ENCODE data around the gene SUPT3H. TPM values are rescaled to one million over a fixed set of nuclear protein-coding genes. Genes with fewer than 3 reads are reported as not detected.

SUPT3H gene
- polyA plus RNA-seq, 3 donors: 2.4 to 3.5 (median 2.5) TPM

DNA sequence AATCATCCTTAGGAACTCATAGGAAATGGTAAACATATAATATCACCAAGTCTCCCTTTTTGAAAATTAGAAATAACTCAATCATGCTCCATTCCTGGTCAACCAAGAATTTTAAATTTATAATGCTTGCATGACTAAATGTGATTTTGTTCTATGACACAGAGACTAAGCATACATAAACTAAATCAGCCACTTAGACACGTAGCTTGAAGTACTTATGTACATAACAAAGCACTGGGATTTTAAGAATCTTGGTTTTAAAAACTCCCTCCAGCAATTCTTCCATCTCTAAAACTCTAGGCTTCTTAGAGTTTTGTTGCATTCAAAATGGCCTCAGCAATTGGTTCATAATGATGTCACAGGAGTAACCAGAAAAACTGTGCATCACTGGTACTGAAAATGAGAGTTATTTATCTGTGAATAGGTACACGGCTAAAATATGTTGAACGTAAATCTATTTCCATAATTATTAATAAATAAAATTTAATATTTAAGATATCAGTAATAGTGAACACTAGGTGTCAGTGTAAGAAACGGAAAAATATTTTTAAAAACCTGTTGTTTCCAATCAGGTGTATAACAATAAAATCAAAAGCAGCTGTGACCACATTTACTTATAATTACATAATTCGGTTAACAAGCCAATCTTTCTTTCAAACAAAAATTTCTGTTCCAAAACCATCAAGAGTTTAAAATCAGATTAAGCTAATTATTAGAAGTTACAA is 291.2 kb downstream of the SUPT3H start:
- Histone ChIP-seq H3K9ac (ENCODE audit: insufficient read depth, low read length, poor library complexity, severe bottlenecking) (no peak overlapping the region), H3K4me3 (replicated peaks in 1 of 3; ENCODE audit: low read depth in 2 of 3, low read length in 3 of 3) (no peak overlapping the region), H4K20me1 (ENCODE audit: insufficient read depth, low read length) (no peaks in the 10 kb centered on the region), H3K9me3 (replicated peaks in 1 of 2; ENCODE audit: control insufficient read depth in 1 of 2, insufficient read depth in 1 of 2, low read length in 2 of 2) (no peaks in the 10 kb centered on the region), H2AFZ (ENCODE audit: insufficient read depth, low read depth, low read length, poor library complexity, severe bottlenecking) (no peak overlapping the region), H3K36me3 (replicated peaks in 1 of 2; ENCODE audit: control insufficient read depth in 1 of 2, insufficient read depth in 2 of 2, low read length in 2 of 2) (no peaks in the 10 kb centered on the region), H3K27me3 (ENCODE audit: control insufficient read depth in 2 of 2, insufficient read depth in 2 of 2, low read length in 2 of 2) (no peaks in the 10 kb centered on the region), H3K27ac (ENCODE audit: low read depth in 1 of 2, low read length in 2 of 2) (no peak overlapping the region), H3K4me1 (ENCODE audit: control insufficient read depth in 1 of 2, insufficient read depth in 2 of 2, low read length in 2 of 2) (no peaks in the 10 kb centered on the region), H3K4me2 (replicated peaks; ENCODE audit: extremely low read depth, low read length, poor library complexity, severe bottlenecking) (no peak overlapping the region), H3K79me2 (ENCODE audit: insufficient read depth, low read length) (no peaks in the 10 kb centered on the region)
- TF ChIP-seq, protein P1, sequence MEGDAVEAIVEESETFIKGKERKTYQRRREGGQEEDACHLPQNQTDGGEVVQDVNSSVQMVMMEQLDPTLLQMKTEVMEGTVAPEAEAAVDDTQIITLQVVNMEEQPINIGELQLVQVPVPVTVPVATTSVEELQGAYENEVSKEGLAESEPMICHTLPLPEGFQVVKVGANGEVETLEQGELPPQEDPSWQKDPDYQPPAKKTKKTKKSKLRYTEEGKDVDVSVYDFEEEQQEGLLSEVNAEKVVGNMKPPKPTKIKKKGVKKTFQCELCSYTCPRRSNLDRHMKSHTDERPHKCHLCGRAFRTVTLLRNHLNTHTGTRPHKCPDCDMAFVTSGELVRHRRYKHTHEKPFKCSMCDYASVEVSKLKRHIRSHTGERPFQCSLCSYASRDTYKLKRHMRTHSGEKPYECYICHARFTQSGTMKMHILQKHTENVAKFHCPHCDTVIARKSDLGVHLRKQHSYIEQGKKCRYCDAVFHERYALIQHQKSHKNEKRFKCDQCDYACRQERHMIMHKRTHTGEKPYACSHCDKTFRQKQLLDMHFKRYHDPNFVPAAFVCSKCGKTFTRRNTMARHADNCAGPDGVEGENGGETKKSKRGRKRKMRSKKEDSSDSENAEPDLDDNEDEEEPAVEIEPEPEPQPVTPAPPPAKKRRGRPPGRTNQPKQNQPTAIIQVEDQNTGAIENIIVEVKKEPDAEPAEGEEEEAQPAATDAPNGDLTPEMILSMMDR (IDR thresholded peaks at IDR 0.05): no peak
- Mint-ChIP-seq H3K4me3 (no peak overlapping the region), H3K9me3 (peaks cover 0 to 2% (median 0%) of the 10 kb centered on the region in 7 donors), H3K4me1 (no peaks in the 10 kb centered on the region), H3K36me3 (no peaks in the 10 kb centered on the region), H3K27me3 (ENCODE audit: low read depth in 3 of 3) (no peaks in the 10 kb centered on the region), H3K27ac (no peak overlapping the region)
- DNase-seq: no peak
- WGBS (ENCODE audit: insufficient coverage): no CpG with 5 or more reads among the region's 5 CpGs
- intact Hi-C loops (cut with micrococcal nuclease): no loop called here

DNA sequence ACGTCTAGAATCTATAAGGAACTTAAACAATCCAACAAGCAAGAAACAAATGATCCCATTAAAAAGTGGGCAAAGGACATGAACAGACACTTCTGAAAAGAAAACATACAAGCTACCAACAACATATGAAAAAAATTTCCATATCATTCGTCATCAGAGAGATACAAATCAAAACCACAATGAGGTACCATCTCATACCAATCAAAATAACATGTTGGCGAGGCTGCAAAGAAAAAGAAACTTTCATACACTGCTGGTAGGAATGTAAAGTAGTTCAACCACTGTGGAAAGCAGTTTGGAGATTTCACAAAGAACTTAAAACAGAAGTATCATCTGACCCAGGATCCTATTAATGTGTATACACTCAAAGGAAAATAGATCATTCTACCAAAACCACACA is 293.5 kb downstream of the SUPT3H start:
- no peak overlapping the region for H3K27ac Mint-ChIP-seq
- intact Hi-C loops (cut with micrococcal nuclease): no loop called here

More for the DNA sequence above, 293.5 kb downstream of the SUPT3H start:
- H3K4me3 ChIP-seq (replicated peaks in 1 of 3; ENCODE audit: low read depth in 2 of 3, low read length in 3 of 3): no peak overlapping the region
- no peaks in the 10 kb centered on the region for H3K79me2 ChIP-seq (ENCODE audit: insufficient read depth, low read length)
- TF ChIP-seq, protein P1 (IDR thresholded peaks at IDR 0.05): no peak
- peaks cover 0 to 1% of the 10 kb centered on the region in 2 donors for H3K9me3 ChIP-seq (replicated peaks in 1 of 2; ENCODE audit: control insufficient read depth in 1 of 2, insufficient read depth in 1 of 2, low read length in 2 of 2)
- H3K4me1 ChIP-seq (ENCODE audit: control insufficient read depth in 1 of 2, insufficient read depth in 2 of 2, low read length in 2 of 2): no peaks in the 10 kb centered on the region
- H3K4me1 Mint-ChIP-seq: no peaks in the 10 kb centered on the region
- H3K27me3 Mint-ChIP-seq (ENCODE audit: low read depth in 3 of 3): no peaks in the 10 kb centered on the region
- no peak for DNase-seq
- 88% methylated on average over 1 of the region's 3 CpGs for WGBS (ENCODE audit: insufficient coverage)
- no peaks in the 10 kb centered on the region for H4K20me1 ChIP-seq (ENCODE audit: insufficient read depth, low read length)
- no peak overlapping the region for H3K9ac ChIP-seq (ENCODE audit: insufficient read depth, low read length, poor library complexity, severe bottlenecking)
- H3K36me3 ChIP-seq (replicated peaks in 1 of 2; ENCODE audit: control insufficient read depth in 1 of 2, insufficient read depth in 2 of 2, low read length in 2 of 2): no peaks in the 10 kb centered on the region
- H3K27ac ChIP-seq (ENCODE audit: low read depth in 1 of 2, low read length in 2 of 2): no peak overlapping the region
- H3K36me3 Mint-ChIP-seq: peaks cover 0 to 3% of the 10 kb centered on the region in 2 donors
- no peak overlapping the region for H2AFZ ChIP-seq (ENCODE audit: insufficient read depth, low read depth, low read length, poor library complexity, severe bottlenecking)
- H3K9me3 Mint-ChIP-seq: peaks cover 0 to 9% (median 5%) of the 10 kb centered on the region in 7 donors
- H3K4me3 Mint-ChIP-seq: no peak overlapping the region
- no peak overlapping the region for H3K4me2 ChIP-seq (replicated peaks; ENCODE audit: extremely low read depth, low read length, poor library complexity, severe bottlenecking)
- H3K27me3 ChIP-seq (ENCODE audit: control insufficient read depth in 2 of 2, insufficient read depth in 2 of 2, low read length in 2 of 2): no peaks in the 10 kb centered on the region
